ENCODE results near the gene CPEB4. TPM values are rescaled to one million over a fixed set of nuclear protein-coding genes. Genes with fewer than 3 reads are reported as not detected.

The CPEB4 gene
- polyA plus RNA-seq, 1 donor: 39.2 TPM

DNA sequence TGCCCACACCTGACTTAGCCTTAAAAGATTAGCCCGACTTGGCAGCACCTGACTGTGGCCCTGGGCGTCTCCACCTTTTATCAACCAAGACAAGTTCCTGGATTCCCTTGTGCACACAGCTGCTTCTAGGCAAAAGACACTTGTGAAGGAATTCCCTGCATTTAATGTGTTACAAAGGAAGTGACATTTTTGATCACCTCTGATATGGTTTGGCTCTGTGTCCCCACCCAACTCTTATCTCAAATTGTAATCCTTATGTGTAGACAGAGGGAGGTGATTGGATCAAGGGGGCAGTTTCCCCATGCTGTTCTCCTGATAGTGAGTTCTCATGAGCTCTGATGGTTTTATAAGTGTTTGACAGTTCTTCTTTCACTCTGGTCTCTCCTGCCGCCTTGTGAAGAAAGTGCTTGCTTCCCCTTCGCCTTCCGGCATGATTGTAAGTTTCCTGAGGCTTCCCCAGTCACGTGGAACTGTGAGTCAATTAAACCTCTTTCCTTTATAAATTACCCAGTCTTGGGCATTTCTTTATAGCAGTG is 2.6 kb upstream of the CPEB4 start:
- DNase-seq: no peak

DNA sequence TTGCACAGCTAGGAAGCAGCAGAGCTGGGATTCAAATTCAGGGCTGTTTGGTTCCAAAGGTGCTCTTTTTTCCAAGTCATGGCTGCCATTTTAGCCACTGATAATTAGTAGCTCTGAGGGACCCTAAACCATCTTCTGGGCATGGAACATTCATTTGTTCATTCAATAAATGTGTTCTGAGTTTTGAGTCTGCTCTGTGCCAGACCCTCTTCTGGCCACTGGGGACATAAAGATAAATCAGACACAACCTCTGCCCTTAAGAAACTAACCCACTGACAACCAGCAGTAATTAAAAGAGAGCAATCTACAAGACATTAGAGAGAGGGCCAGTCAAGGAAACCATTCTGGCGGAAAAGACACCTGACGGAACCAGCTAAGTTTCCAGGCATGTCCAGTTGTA is 2.0 kb upstream of the CPEB4 start:
- DNase-seq: no peak

DNA sequence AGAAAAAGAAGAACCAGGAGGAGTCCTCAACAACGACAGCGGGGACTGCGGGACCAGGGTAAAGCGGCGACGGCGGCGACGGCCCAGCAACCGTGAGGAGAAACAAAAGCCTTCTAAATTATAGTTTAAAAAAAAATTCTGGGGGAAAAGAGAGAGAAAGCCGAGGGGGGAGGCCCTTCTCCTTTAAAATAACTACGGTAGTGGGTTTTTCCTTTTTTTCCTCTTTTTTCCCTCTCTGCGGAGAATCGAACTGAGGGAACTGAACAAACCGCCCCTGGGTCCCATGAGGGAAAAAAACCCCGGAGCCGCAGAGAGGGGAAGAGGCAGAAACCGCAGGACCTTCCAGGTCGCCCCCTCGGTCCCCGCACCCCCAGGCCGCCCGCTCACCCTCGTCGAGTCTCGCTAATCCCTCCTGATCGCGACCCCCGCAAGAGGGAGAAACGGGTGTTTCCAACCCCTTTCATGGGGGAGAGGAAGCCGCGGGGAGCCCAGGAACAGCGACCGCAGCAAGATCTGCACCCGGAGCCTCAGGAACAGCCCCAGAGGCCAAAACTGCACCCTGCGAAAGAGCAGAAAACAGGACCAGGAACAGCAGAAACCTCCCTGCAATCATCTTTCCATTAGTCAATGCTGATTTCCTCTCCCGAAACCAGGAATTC is 453 bp downstream of the CPEB4 start:
- no peak for DNase-seq

DNA sequence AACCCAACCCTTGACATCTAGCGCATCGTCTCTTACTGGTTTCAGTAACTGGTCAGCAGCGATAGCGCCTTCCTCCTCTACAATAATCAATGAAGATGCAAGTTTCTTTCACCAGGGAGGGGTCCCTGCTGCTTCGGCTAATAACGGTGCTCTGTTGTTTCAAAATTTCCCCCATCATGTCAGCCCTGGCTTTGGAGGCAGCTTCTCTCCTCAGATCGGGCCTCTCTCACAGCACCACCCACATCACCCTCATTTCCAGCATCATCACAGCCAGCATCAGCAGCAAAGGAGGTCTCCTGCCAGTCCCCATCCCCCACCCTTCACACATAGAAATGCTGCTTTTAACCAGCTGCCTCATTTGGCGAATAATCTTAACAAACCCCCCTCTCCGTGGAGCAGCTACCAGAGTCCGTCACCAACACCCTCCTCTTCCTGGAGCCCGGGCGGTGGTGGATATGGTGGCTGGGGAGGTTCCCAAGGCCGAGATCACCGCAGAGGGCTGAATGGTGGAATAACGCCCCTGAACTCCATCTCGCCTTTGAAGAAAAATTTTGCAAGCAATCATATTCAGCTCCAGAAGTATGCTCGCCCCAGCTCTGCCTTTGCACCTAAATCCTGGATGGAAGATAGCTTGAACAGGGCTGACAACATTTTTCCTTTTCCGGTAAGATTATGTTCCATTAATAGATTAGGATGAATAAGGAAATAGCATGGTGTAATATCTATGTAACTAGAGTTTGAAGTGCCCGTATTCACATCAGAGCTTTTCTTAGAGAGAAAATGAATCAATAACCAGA is 2.2 kb downstream of the CPEB4 start:
- no peak for DNase-seq

DNA sequence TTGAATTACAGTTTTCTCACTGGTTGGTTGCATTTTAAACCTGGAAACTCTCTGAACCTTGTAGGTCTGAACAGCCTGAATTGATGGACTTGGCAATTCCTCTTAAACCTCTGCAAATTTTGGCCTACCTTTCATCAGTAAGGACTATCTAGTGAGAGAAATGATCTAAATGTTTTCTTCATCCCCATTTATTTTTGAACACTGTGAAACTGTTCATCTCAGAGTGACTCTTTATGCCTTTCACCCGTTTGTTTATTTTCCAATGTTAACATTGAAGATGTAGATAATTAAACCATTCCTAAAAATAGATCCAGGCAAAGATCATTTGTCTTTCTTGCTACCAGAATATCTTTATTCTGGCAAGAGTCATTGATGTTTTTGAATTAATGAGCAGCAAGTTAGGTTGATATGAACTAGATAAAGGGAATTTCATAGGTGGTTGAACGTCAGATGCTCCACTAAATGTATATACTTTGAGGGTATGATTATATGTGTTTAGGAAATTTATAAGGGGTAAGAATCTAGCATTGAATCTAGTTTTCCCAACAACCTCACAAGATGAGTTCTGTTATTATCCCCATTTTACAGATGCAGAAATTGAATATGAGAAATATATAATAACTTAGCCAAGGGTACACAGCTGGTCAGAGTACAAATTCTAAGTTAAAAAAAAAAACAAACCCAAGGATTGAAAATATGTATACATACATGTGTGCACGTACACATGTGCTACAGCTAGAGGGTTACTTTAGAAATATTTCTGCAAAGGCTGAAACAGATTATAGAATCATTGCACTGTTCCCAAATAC is 3.4 kb downstream of the CPEB4 start:
- DNase-seq: no peak

DNA sequence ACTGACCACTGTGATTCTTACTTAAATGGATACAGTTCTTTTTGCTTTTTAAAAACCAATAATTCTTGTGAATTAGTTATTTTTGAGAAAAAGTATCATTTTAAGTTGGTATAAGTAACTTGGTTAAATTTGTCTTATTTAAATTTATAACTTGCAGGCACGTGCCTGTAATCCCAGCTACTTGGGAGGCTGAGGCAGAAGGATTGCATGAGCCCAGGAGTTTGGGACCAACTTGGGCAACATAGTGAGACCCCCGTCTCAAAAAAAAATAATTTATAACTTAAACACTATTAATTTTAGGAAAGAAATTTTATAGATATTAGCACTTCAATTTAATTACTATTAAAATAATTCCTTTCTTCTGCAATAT is 5.0 kb downstream of the CPEB4 start:
- DNase-seq: no peak

DNA sequence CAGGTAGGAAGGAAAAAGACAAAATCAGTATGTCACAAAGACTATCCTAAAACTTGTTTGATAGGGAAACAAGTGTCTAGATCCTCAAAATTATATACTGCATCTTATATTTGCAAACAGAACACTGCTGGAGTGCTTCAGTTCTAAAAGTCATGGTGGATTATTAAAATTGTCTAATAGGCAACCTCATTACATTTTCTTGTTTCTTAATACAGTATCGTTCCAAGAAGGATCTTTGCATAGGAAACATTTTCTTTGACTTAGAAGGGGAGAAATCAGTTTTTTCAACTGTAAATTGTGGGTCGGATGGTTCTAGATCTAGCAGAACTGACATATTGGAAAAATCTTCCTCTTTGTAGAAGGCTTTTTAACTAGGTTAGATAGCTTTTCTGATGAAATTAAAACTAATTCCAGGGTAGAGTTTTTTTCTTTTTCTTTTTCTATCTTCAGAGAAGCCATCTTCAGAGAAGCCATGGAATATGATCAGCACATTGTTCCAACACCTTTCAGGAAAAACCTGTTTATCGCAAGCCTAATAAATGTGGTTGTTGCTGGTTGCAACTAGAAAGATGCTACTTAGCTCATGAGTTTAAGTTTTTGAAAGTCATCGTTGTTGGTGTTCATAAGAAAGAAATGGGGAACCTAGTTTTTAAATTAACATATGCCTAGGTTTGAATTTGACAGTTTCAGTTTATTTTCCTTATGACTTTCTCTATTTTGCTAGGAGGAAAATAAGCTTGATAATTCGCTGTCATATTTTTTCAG is 7.4 kb downstream of the CPEB4 start:
- no peak for DNase-seq

DNA sequence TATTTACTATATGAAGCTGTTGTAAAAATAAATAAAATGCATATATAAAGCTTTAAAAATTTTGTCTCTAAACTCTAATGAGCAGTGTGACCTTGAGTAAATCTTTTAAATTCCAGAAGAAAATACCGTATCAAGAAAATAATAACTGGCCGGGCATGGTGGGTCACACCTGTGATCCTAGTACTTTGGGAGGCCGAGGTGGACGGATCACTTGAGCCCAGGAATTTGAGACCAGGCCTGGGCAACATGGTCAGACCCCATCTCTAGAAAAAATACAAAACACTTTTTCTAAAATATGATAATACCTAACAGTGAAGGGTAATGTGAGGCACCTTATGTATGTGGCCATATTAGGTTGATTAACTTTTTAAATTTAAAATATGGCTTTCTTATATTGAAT is 8.5 kb downstream of the CPEB4 start:
- DNase-seq: no peak

DNA sequence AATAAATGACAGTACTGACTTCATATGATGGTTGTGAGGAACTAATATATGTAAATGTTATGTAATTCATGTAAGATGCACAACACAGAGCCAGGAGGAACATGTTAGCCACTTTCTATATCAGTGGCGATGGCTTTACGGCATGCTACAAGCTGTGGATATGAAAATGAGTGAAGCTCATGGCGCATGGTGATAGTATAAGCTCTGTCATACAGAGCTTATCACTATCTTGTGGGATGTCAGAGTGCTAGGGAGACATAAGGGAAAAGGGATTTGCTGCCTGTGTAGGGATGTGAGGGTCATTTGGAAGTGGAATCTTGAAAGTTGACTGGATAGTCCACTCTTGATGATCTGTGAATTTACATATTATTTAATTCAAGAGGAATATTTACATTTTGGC is 13.6 kb downstream of the CPEB4 start:
- no peak for DNase-seq

DNA sequence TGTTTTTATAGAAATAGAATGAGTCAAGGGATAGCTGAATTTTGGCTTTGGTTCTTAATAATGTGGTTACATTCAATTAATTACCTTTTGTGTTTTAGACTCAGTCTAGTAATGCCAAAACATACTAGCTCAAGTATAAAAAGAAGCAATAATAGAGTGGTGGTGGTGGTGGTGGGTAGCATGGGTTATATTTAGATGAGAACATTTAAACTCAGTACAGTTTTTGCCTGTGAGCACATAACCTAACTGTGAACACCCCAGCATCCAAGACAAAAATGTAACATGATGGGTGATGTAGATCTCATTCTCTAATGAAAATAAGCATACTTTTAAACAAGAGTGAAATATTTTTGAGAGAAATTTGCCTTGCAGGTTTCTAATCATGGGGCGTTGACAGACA is 14.2 kb downstream of the CPEB4 start:
- no peak for DNase-seq

DNA sequence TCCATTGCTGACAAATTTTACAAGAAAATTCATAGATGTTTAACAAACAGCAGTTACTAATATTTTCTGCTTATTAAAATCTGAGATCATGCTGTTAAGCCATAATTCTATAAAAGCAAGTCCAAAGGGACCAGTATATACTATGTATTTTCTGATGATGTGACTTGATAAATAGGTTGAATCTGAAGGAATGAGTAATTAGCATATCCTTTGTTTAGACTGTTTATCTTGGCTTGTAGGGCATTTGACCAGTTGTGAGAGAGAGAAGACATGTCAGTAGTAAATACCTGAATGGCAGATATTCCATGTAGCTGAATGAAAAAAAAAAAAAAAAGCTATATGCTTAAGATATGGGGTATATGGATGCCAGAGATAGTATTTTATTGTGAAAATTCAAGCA is 14.6 kb downstream of the CPEB4 start:
- no peak for DNase-seq

DNA sequence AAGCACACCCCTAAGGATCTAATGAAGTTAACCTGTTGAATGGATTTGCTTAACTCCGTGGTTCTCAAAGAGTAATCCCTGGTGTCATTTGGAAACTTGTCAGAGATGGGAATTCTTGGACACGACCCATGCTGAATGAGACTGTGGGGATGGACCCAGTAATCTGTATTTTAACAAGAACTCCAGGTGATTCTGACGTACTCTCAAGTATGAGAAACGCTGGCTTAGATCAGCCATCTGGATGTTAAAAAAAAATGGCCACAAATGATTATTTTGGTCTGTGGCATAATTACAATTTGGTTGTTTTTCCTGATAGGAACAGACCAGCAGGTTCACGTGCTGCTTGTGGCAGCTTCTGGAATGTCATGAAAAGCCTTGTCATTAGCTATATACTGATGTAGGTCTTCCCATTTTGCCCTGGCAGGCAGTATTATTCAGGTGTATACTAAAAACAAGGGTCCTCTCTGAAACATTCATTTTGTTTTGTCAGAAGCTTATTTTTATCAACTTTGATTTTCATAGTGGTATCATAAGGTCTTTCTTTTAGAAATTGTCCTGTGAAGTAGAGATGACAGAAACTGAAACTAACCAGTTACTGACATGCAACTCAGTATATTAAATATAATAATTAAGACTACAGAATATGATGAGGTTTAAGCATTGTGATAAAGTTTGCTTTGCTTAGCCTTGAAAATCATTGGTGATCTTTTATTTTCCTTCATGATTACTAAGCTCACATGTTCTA is 15.4 kb downstream of the CPEB4 start:
- DNase-seq: no peak

DNA sequence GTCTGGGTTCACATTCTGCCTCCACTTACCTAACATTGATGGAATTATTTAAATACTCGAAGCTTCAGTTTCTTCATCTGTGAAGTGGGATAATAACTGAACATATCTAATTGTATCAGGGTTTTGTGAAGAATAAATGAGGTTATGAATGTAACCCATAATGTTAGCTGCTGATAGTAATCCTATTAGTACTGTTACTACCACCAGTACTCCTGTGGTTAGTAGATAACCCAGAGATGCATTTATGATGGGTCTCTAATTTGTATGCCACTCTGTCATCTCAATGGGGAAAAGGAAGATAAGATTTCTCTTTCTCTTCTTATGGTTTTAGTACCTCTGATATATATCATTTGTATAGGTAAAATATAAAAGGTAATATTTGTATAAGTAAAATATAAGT is 16.0 kb downstream of the CPEB4 start:
- DNase-seq: no peak

DNA sequence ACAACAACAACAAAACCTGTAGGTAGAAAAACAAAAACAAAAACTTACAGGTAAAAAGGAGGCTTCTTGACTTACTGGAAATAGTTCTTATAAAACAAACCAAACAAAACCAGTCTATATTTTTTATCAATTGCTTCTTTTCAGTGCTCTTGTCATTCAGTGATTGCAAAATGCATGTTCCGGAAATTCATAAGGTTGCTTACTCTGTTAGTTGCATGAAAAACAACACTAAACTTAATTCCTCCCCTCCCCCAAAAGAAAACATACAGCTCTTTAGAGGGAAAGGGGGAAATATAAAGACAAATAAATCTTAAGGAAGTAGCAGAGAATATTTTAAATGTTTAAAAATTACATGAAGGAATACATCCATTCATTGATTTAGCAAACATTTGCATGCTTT is 19.1 kb downstream of the CPEB4 start:
- no peak for DNase-seq

DNA sequence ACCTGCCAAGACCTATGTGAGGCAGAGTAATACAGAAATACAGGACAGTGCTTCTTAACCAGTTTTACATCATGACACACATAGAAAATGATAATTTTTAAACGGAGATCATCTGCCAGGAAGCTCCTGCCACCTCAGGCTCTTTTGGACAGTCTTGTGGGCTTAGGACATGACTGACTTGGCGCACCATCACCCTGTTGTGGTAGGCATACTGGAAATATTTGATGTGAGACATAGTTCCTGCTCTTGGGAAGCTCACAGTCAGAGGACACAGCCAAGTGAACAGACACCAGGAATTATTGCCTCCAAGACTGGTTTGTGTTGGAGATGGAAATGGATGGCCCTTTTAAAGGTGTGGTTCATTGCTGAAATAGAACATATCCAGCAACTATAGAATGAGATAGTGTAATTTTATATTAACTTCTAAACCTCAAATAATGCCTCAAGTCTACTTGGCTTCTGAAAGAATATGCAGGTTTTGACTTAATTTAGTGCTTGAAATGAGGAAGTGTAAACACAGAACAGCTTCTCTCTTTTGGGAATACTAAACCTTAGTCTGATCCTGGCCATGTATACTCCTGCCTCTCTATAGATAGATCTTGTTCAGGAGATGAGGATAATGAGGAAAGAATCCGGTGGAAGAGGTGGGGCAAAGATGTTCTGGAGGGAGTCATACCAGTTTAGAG is 19.7 kb downstream of the CPEB4 start:
- no peak for DNase-seq

DNA sequence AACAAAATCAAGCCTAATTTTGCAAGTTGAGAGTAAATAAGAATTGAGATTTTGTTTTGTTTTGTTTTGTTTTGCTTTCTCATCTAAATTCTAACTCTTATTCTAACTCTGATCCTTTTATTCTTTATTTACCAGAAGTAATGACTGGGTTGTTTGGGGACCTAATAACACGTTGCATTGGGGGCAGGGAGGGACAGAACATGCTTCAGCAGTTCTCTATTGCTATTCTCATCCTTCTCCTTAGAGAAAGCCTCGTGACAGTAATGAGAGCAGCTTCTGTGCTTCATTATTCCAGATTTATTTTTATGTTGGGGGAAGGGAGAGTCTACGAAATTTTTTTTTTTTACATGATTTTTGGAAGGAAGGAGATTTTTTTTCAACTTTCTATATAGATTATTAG is 21.1 kb downstream of the CPEB4 start:
- no peak for DNase-seq

DNA sequence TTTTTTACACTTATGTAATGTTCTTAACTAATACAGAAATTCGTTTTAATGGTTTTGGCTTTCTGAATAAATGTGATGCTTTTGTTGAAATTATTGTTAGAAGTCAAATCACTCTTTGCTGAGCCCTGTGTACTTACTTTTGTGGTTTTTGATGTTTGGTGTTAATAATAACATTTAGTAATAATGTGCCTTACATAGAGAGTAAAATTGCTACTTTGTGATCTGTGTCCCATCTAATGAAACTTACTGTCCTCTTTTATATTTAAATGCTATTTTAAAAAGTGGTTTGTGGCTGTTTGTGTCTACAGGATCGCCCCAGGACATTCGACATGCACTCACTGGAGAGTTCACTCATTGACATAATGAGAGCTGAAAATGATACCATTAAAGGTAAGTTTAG is 22.1 kb downstream of the CPEB4 start:
- no peak for DNase-seq

DNA sequence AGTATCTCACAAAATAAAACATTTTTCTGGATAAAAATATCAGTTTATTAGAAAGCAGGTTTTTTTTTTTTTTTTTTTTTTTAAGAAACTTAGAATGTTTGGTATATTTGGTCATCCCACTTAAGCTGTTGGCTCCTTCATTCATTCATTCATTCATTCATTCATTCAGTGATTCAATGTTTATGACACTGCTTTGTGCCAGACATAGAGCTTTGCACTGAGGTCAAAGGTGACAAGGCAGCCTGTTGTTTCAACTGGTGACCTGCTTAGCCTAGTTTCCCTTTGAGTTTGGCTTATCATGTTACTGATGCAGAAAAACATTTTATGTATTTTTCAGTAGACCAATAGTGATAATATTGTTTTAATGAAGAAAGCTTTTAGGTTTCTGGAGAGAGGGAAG is 23.5 kb downstream of the CPEB4 start:
- DNase-seq: no peak

DNA sequence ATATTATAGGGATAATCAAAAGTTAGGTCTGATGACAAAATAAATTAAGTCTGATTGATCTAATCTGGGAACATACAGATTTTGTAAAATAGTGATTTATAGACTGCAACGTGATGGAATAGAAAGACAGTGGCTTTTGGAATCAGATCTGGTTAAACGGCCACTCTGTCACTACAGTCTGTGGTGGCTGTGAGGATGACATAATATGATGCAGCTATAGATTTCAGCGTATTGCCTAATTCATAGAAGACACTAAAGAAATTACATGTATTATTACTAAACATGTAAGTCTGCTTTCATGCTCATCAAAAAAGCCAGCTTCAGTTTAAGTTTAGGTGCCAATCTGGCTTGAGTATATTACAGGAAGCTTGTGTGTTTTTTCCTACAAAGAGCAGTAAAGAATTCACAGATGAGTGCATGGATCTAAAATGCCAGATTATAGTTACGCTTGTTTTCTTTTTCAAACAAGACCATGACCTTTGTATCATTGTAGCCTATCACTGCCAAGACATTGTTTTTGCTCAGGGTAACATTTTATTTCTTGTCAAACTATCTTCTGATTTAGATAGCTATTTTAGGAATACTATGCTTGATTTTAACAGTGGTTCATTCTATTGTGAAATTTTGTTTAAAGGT is 25.7 kb downstream of the CPEB4 start:
- no peak for DNase-seq

DNA sequence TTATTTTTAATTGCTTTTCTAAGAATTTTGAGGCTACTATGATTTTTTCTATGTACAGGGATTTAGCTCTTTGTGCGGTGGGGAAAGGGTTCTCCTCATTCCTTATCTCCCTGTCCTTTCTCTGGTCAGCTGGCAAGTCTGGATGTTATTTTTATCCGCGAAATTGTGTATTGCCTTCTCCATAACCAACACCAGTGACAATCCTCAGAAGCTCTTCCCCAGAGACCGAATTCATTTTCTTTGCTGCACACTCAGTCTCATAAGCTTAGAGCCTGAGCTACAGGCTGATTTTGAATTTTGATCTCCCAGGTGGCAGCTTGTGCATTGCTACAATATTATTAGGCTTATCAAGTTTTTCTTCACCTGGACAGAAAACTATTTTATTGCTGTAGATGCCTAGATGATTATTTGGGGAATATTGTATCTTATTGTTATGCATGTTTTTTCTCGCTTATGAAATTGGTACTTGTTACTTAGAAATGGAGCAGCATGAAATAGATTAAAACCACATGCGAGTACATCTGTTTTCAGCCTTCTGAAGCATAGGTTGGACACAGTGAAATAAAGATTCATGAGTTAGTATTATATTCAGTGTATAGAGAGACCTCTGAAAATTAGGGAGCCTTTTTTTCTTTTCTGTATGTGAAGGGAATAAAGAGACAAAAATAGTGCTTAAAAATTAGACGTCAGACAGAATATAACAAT is 27.3 kb downstream of the CPEB4 start:
- DNase-seq: no peak
